Activated gamma-delta T cell (primary cell): ENCODE measurements around the gene CFAP46.
"Not testable (repeated sequence)": the region's sequence is repeated elsewhere in the genome, so short reads cannot be mapped to it uniquely, and the experiment has no call there.

ENCODE experiments used
- DNase-seq: peaks from one replicate; lab custom pipeline; 2025; lab: John Stamatoyannopoulos, UW

CFAP46 gene

DNA sequence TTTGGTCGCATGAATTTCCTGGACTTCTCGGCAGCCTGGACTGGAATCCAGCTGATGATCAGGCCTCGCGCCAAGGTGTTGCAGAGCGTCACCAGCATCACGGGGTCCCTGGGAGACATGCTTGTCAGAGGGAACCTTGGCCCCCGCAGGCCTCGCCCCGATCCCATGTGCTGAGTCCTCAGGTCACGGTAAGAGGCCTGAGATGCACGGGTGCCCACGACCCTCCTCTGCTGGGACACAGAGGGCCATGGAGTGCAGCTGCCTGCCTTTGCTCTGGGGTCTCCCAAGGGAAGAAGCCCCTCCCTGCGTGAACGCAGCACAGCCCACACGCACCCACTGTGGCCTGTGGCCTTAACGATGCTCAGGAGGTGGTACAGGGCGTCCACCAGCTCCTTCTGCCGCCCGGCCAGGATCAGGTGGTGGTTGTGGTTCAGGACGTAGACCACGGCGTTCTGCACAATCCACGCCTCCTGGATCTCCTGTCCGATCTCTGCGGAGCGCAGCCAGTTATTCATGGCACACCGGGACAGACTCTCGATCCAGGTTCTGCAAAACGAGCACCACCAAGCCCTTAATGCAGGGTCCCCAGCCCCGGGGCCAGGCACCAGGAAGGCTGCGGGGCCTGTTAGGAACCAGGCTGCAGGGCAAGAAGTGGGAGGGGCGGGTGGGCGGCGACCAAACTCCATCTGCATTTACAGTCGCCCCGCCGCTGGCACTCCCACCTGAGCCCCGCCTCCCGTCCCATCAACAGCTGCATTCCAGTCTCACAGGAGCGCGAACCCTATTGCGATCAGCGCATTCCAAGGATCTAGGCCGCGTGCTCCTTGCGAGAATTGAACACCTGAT is 29.4 kb downstream of the CFAP46 start:
- DNase-seq: no peak

DNA sequence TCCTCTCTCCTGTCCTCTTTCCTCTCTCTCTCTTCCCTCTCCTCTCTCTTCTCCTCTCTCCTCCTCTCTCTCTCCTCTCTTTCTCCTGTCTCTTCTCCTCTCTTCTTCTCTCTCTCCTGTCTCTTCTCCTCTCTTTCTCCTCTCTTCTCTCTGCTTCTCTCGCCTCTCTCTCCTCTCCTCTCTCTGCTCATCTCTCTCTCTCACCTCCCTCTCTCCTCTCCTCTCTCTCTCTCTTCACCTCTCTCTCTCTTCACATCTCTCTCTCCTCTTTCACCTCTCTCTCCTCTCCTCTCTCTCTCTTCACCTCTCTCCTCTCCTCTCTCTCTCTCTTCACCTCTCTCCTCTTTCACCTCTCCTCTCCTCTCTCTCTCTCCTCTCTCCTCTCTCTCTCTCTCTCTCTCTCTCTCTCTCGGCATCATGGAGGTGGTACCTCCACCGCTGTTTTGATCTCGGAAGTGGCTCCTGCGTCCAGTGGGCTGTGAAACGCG is 30.1 kb downstream of the CFAP46 start:
- no peak for DNase-seq

DNA sequence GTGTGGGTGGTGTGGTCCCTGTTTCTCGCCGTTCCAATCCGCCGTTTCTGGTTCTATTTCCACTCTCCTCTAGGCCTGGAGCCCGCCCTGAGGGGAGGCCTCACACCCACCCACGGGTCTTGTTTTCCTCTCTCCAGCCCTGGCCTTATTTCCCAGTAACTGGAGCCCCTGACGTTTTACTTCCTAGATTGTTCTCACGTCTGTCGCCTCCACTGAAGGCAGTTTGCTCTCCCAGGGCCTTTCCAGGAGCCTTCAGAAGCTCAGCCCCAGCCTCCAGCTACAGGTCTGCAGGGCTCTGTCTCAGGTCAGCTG is 30.6 kb downstream of the CFAP46 start:
- no peak for DNase-seq

DNA sequence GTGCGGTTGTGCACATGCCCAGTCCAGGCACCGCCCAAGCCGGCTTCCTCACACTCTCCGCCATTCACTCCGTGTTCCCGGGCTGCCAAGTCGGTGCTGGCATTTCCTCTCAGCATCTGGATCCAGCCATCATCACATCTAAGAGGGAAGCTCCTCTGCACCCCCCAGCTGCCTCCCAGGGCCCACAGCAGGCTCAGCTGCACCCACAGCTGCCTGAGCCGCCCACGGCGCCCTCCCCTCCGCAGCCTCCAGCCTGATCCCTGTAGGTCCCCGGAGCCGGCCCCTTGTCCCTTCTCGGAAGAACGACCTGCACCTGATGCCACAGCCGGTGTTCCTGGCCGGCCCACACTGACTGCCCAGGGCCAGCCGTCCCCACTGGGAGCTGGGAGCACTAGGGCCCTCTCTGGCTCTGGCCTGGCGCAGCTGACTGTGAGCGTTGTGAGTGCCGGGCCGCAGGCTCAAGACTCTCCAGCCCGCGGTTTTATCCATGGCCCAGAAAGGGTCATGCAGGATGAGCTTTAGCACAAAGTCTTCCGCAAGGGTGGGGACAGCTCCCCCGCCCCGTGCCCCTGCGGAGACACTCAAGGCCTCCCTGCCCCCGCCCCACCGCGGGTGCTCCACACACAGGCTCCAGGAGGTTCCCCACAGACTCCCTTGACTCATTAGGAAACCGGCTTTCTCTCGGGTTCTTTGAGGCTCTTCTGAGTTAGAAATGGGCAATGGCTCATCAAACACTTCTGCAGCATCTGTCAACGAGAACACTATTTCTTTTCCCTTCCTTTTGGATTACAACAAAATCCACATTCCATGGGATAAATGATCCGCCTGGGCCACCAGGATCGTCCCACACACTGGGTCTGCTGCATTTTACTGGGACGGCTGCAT is 31.2 kb downstream of the CFAP46 start:
- no peak for DNase-seq

DNA sequence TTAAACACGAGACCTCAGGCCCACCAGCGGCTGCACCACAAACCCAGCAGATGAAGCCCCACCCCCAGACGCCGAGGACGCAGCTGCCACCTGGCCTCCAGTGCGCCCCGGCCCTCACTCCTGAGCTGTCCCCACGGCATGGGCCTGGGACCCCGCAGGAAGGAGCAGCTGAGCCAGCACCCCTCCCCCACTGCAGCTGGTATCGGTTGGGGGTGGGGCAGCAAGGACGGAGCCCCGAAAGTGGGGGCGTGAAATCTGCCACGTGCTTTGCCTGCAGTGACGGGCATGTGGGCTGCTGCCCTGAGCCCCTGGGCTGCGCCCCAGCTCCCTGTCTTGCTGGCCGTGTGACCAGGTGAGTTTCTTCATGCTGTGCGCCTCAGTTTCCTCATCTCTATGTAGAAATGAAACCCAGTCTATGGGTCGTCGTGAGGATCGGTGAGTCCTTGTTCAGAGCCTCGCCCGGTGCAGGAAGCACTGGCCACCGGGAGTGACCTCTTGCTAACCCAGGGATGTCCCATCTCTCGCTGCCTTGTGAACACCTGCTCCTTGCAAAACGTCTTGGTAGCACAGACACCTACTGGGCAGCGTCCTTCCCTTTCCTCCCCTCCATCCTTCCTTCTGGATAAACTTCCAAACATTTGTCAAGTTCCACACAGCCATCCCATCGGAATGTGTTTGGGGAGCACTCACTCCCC is 32.0 kb downstream of the CFAP46 start:
- no peak for DNase-seq

DNA sequence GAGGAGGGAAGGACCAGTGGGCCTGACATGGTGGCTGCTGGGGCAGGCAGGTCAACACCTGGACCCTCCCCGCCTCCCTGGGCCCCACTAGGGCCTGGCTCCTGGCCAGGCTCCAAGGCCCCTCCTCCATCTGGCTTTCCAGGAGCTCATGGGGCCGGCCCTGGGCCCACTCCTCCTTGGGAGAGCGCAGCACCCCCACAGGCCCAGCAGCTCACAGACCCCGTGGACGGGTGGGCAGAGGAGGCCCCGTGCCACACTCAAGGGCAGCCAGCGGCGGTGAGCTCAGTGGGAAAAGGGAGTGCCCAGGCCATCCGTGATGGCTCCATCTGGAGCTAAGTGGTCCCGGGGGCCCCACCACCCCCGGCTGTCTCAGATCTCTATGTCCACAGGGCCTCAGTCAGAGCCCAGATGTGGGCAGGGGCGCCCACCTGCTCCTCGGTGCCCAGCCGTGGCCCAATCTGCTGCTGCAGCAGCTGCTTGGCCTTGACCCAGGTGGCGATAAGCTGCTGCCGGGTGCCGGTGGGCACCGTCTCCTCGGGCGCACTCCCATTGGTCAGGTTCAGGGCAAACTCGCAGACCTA is 32.8 kb downstream of the CFAP46 start:
- no peak for DNase-seq

DNA sequence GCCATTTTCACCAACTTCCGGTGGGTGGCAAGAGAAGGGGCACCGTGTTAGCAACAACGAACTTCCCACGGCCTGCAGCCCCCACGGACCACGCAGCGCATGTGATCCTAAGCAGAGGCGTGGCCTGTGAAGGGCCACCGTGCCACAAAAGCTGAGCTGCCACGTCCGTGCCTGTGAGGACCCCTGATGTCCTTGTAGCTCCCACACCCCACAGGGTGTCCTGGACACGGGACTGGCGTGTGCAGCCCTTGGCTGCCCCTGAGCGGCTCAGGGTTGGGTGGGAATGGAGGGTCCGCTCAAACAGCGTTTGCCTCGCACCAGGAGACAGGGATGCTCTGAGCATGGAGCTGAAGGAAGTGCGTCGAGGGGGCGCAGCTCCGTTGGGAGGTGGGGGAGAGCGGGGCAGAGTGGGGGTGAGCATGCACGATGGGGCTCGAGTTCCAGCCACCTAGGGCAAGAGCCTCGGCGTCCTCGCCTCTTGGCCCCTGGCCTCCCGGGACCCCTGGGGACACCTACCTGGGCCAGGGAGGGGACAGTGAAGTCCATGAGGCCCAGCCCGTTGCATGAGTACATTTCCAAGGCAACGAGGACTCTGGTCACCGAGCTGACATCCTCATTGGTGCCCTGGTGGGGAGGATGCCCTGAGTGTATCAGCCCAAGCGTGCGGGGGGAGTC is 33.6 kb downstream of the CFAP46 start:
- no peak for DNase-seq

DNA sequence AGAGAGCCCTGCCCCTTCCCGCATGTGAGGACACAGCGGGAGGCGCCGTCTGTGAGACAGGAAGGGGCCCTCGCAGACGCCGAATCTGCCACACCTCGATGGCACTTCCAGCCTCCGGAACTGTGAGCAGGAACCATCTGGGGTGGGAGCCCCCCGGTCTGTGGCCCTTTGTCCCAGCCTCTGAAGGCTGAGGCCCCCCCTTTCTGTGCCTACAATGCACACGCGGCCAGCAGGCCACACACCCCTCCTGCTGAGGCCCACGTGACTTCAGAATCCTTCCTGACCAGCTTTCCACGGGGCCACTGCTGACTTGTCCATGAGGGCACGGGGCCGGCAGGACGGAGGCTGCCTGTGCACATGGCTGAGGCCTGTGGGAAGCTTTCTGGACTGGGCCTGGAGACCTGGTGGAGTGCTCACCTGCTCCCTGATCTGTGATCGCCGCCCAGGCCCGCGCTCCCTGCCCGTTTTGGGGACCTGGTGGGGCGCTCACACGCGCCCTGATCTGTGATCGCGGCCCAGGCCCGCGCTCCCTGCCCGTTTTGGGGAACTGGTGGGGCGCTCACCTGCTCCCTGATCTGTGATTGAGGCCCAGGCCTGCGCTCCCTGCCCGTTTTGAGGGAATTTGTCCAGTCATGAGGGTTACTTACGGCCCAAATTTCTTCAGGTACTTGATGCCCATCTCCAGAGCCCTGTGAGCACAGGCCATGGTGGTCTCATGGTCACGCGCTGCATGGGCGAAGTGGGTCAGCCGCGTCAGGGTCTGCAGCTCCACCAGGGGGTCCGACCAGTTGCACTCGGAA is 34.3 kb downstream of the CFAP46 start:
- DNase-seq: no peak

DNA sequence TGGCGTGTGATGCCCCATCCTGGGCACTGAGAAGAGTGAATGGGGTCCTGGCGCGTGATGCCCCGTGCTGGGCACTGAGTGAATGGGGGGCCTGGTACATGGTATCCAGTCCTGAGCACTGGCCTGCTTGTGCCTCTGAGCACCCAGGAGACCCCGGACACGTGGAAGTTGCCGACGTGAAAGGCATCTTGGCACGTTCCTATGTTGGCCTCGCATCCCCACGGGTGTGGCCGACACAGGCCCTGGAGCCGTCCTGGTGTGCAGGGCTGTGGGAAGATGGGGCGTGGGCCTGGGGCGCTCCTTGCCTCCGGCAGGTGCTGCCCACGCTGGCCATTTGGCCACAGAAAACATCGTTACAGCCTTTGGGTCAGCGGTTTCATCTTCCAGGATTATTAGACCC is 35.5 kb downstream of the CFAP46 start:
- DNase-seq: no peak

DNA sequence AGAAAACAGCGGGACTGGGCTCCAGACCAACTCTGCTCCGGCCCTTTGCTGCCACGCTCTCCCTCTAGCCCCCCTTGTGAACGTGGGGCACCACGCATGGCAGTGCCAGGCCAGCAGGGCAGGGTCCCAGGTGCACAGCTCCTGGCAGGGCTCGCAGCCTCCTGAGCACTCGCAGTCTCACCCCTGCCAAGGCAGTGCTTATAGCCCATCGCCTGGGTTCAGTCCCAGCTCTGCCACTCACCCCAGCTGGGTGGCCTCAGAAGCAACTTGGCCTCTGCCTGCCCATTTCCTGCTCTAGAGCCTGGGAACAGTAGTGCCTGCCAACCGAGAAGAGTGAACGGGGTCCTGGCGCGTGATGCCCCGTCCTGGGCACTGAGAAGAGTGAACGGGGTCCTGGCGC is 36.3 kb downstream of the CFAP46 start:
- no peak for DNase-seq

DNA sequence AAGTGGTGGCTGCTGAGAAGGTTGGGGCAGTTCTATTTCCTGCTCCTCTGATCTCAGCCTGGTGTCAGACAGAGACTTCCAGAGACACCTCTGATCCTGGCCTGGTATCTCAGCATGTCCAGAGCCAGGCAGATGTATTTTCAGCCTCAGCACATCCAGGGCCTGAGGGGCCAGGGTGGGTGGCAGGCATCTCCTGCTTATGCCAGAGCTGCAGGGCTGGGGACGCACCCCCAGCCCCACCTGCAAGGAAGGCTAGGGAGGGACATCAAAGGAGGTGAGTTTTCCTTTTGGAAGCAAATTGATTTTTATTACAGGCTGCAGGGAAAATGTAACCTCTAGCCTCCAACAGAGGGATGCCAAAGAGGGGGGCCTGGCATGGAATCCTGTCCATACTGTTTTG is 36.7 kb downstream of the CFAP46 start:
- no peak for DNase-seq

DNA sequence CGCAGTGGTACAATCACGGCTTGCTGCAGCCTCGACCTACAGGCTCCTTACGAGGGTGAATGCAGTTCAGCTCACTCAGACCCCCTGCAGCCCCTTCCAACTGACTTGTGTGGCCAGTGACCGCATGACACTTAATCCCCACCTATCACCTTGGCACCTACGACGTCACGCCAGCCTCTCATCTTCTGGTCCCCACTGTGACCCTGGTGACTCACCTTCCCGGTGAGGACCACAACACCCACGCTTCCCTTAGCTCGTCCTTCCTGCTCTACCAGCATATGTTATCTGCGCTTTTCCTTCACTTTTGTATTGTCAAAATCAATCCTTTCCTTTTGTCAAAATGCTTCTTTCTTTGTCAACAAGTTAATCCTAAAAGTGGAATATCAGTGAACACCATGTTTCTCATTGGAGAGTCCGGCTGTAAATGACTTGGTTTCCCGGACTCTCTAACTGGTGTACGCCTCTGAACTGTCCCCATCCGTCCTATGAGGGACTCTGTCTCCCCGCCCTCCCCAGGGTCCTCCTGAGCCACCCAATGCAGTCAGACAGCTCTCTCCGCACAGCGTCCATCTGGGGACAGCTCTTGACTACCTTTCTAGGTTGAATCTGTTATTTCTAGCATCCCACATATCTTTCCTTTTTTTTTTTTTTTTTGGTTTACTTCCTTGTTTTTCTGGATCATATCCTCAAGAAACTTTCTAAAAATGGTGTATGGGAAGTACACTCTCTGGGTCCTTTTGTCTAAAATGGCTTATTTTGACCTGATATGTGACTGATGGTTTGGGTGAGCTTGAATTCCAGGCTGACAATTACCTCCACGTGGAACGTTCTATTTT is 37.3 kb downstream of the CFAP46 start:
- DNase-seq: no peak

DNA sequence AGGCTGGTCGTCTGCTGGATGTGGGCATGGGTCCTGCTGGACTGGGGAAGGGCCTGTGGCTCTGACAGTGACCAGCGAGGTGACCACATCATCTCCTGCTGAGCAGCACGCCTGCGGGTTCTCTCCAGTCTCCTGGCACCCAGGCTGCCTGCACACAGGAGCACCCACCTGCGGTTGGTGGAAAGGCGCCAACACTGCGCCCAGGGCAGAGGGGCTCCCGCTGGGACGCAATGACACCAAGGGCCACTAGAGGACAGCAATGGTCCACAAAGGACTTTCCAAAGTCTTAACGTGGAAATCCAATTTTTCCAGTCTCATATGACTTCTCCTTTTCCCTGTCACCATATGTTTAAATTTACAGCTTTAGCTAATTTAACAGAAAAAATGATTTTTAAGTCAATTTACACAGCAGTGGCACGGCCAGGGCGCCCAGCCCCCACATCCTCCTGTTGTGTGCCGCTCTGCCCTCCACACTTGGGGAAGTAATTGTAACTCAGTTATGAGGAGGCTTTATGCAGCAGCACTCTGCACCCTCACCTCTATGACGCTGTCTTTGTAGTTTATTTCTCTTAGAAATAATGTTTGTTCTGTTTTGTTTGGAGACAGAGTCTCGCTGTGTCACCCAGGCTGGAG is 38.1 kb downstream of the CFAP46 start:
- no peak for DNase-seq

DNA sequence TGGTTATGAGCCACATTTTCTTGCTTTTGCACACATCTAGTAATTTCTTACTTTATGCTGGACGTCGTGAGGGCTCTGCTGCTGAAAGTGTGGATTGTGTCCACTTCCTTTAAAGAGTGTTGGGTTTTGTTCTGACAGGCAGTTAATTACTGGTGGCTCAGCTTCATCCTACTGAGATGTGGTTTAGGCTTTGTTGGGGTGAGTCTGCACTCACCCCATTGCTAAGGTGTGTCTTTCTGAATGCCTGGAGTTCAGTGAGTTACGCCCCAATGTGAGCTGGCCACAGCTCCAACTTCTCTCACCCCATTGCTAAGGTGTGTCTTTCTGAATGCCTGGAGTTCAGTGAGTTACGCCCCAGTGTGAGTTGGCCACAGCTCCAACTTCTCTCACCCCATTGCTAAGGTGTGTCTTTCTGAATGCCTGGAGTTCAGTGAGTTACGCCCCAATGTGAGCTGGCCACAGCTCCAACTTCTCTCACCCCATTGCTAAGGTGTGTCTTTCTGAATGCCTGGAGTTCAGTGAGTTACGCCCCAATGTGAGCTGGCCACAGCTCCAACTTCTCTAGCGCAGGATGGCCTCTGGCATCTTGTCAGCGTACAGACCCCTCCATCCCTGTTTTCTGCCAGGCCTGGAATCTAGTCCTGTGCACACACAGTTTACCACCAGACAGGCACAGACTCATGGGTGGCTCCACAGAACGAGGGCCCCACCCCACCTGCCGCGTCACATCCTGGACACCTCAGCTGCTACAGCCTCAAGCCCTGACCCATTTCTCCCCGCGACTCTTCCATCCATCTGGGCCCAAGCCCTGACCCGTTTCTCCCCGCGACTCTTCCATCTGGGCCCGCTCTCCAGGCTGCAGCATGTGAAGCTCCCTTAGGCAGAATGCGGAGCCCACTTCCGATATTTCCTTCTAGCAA is 39.5 kb downstream of the CFAP46 start:
- not testable (repeated sequence) for DNase-seq

DNA sequence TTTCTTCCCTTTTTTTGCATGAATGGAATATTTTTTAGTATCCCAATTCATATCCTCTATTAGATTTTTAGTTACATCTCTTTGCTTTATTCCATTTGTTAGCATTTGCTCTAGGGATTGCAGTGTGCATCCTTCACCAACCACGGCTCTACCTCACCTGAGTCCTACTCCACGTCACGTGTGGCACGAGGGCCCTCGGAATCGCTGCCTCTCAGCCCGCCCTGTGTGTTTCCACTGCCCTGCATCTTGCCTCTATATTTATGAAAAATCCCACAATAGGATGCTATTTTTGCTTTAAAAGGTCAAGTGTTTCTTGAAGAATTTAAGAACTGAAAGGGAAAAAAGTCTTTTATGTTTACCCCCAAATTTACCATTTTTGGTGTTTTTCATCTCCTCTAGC is 41.0 kb downstream of the CFAP46 start:
- no peak for DNase-seq

DNA sequence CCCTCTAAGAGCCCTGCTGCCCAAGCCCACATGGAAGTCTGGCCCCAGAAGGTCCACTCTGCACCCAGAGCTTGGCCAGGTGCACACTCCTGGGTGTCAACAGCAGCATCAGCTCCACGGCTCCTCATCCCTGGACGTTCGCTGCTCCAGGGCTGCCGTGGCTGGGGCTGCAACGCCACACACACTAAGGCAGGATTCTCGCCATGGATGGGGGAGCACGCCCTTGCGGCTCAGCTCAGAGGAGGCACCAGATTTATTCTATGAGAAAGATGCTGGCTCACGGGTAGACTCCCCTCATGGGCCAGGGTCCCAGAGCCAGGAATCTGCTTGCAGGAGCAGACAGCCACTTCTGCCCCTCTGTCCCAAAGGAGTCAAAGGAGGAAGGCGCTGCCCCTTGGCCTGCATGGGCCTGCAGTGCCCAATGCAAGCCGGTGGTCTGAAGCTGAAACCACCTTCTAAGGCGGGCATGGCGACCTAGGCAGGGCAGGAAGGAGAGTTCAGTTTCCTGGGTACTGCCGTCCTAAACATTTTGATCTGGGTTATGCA is 42.1 kb downstream of the CFAP46 start:
- DNase-seq: no peak

DNA sequence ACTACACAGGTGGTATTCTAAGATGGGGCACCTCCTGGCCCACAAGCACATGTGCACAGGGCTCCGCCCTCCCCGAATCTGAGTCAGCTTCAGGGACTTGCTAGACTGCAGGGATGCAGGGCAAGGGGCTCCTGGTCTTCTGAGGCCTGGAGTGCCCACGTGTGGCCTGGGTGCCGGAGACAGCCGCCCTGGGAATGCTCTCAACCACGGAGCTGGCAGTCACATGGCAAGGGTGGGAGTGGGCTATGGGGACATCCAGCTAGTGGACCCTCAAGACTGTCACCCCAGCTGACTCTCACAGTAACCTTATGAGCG is 42.7 kb downstream of the CFAP46 start:
- DNase-seq: no peak
